ENCODE results near the gene NEK10. TPM values are rescaled to one million over a fixed set of nuclear protein-coding genes. Genes with fewer than 3 reads are reported as not detected.

Gene NEK10
- total and polyA plus RNA-seq, 9 of the 15 experiments (the other 6 are each of a cell fraction or from before 2014, with no cell fraction given): 0.07 TPM; not detected in 8

- Histone ChIP-seq H4K20me1 (replicated peaks; ENCODE audit: control insufficient read depth, insufficient read depth, low read length) (no peaks in the 10 kb centered on the region), H3K4me3 (no peak overlapping the region), H3K27ac (ENCODE audit: extremely low read depth, low read depth, low read length) (no peak overlapping the region), H3K9me3 (replicated peaks; ENCODE audit: control insufficient read depth, insufficient read depth, low read depth, low read length) (no peaks in the 10 kb centered on the region), H3K9me1 (ENCODE audit: control insufficient read depth, insufficient read depth, low read length) (no peaks in the 10 kb centered on the region), H3K36me3 (ENCODE audit: control insufficient read depth, insufficient read depth, low read length) (no peaks in the 10 kb centered on the region), H3K9ac (ENCODE audit: insufficient read depth in 1 of 2, low read depth in 2 of 2, low read length in 2 of 2) (no peak overlapping the region), H3K27me3 (ENCODE audit: control insufficient read depth in 2 of 2, insufficient read depth in 2 of 2, low read length in 2 of 2) (no peaks in the 10 kb centered on the region), H3K4me2 (ENCODE audit: insufficient read depth, low read length) (no peak overlapping the region), H3K4me1 (replicated peaks in 1 of 2; ENCODE audit: control insufficient read depth in 2 of 2, insufficient read depth in 2 of 2, low read length in 2 of 2) (no peaks in the 10 kb centered on the region), H2AFZ (ENCODE audit: low read depth, low read length) (no peak overlapping the region), H3K79me2 (ENCODE audit: control insufficient read depth, insufficient read depth, low read length) (no peaks in the 10 kb centered on the region)
- CTCF ChIA-PET (ENCODE audit: low intra/inter-chr PET ratio): no interaction called here
- no peak for FAIRE-seq
- TF ChIP-seq, protein P1, sequence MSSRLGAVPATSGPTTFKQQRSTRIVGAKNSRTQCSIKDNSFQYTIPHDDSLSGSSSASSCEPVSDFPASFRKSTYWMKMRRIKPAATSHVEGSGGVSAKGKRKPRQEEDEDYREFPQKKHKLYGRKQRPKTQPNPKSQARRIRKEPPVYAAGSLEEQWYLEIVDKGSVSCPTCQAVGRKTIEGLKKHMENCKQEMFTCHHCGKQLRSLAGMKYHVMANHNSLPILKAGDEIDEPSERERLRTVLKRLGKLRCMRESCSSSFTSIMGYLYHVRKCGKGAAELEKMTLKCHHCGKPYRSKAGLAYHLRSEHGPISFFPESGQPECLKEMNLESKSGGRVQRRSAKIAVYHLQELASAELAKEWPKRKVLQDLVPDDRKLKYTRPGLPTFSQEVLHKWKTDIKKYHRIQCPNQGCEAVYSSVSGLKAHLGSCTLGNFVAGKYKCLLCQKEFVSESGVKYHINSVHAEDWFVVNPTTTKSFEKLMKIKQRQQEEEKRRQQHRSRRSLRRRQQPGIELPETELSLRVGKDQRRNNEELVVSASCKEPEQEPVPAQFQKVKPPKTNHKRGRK (tag; IDR thresholded peaks at IDR 0.05): no peak
- no peak for TF ChIP-seq ATF7 (IDR thresholded peaks at IDR 0.05)
- no peak for TF ChIP-seq TCF7L2 (IDR thresholded peaks at IDR 0.05; ENCODE audit: low read depth, low read length)
- TF ChIP-seq KLF16 (IDR thresholded peaks at IDR 0.05): no peak
- in situ Hi-C loops (cut with MboI) (no loop called here), intact Hi-C loops (cut with micrococcal nuclease) (no loop called here)
- no TSS peak for BruUV-seq (replicated peaks)
- 31% methylated on average over 1 of the region's 1 CpG for WGBS (ENCODE audit: insufficient coverage, low coverage, missing lambda C conversion rate)
- ATAC-seq: no peak
- POLR2A ChIA-PET: no interaction called here
- no peak for DNase-seq (ENCODE audit: extremely low read depth in 1 of 4, low spot score in 3 of 4)
Measured at GRCh38 chr3:27387625-27388024, 18.4 kb upstream of the NEK10 start.

GRCh38 chr3:27385504-27385903, 16.3 kb upstream of the NEK10 start:
- no peaks in the 10 kb centered on the region for H3K9me1 ChIP-seq (ENCODE audit: control insufficient read depth, insufficient read depth, low read length)
- no peak overlapping the region for H3K9ac ChIP-seq (ENCODE audit: insufficient read depth in 1 of 2, low read depth in 2 of 2, low read length in 2 of 2)
- no peak overlapping the region for H3K4me3 ChIP-seq
- H4K20me1 ChIP-seq (replicated peaks; ENCODE audit: control insufficient read depth, insufficient read depth, low read length): no peaks in the 10 kb centered on the region
- TF ChIP-seq SMAD2 (IDR thresholded peaks at IDR 0.05; ENCODE audit: low read depth, low read length) (no peak), EZH2 (IDR thresholded peaks at IDR 0.05; ENCODE audit: borderline replicate concordance, low read depth, low read length) (no peak)
- in situ Hi-C loops (cut with MboI) (no loop called here), intact Hi-C loops (cut with micrococcal nuclease) (no loop called here)
- no TSS peak for BruUV-seq (replicated peaks)
- CTCF ChIA-PET (ENCODE audit: low intra/inter-chr PET ratio): no interaction called here
- H3K4me1 ChIP-seq (replicated peaks in 1 of 2; ENCODE audit: control insufficient read depth in 2 of 2, insufficient read depth in 2 of 2, low read length in 2 of 2): no peaks in the 10 kb centered on the region
- no peaks in the 10 kb centered on the region for H3K9me3 ChIP-seq (replicated peaks; ENCODE audit: control insufficient read depth, insufficient read depth, low read depth, low read length)
- no peak overlapping the region for H2AFZ ChIP-seq (ENCODE audit: low read depth, low read length)
- no peaks in the 10 kb centered on the region for H3K79me2 ChIP-seq (ENCODE audit: control insufficient read depth, insufficient read depth, low read length)
- no peak overlapping the region for H3K4me2 ChIP-seq (ENCODE audit: insufficient read depth, low read length)
- DNase-seq (ENCODE audit: extremely low read depth in 1 of 4, low spot score in 3 of 4) (no peak), FAIRE-seq (no peak), ATAC-seq (no peak)
- H3K36me3 ChIP-seq (ENCODE audit: control insufficient read depth, insufficient read depth, low read length): no peaks in the 10 kb centered on the region
- POLR2A ChIA-PET: no interaction called here
- H3K27me3 ChIP-seq (ENCODE audit: control insufficient read depth in 2 of 2, insufficient read depth in 2 of 2, low read length in 2 of 2): no peaks in the 10 kb centered on the region
- H3K27ac ChIP-seq (ENCODE audit: extremely low read depth, low read depth, low read length): no peak overlapping the region
